C4-2B (cell line): Measurements from ENCODE around the gene PLPPR2.

Experiments
- H3K27ac ChIP-seq: fragments of 450-650 bp; 2 replicates; pipeline ENCODE4 v1.5.1; 2017
- CTCF ChIP-seq: fragments of 450-650 bp; conservative IDR thresholded peaks from 2 replicates; pipeline ENCODE4 v1.5.1; 2017; ENCODE audit warnings: mild to moderate bottlenecking
- ZFX ChIP-seq: fragments of 450-650 bp; IDR thresholded peaks from 2 replicates; pipeline ENCODE4 v1.6.1; 2017

The PLPPR2 gene

GRCh38 chr19:11375143-11375948 is 20.1 kb downstream of the PLPPR2 start:
- TF ChIP-seq CTCF, result no peak
- 0 out of 2 replicates have a peak, but pooled peaks have one; percentile 36 for TF ChIP-seq ZFX
- peak overlapping the region; percentile 89 for H3K27ac ChIP-seq

GRCh38 chr19:11377237-11377636 is 22.0 kb downstream of the PLPPR2 start:
- TF ChIP-seq ZFX, result no peak
- no peak for TF ChIP-seq CTCF
- H3K27ac ChIP-seq, result peak overlapping the region; percentile 25

- TF ChIP-seq ZFX (no peak), CTCF (no peak)
- H3K27ac ChIP-seq, result 0 out of 2 replicates have a peak overlapping the region, but pooled peaks have one; percentile 25
These were observed 22.5 kb downstream of the PLPPR2 start for GRCh38 chr19:11377756-11378155.

- H3K27ac ChIP-seq, result peak overlapping the region; percentile 25; the same call in 1 of the 2 replicates
- TF ChIP-seq ZFX (no peak), CTCF (peak; percentile 71)
These were observed 23.3 kb downstream of the PLPPR2 start for GRCh38 chr19:11378319-11379189.

GRCh38 chr19:11379269-11379845 is 24.1 kb downstream of the PLPPR2 start:
- H3K27ac ChIP-seq, result peak overlapping the region; percentile 81

GRCh38 chr19:11379857-11380350 is 24.7 kb downstream of the PLPPR2 start:
- H3K27ac ChIP-seq, result peak overlapping the region; percentile 81
- TF ChIP-seq CTCF (no peak), ZFX (no peak)

GRCh38 chr19:11380653-11381537 is 25.7 kb downstream of the PLPPR2 start:
- TF ChIP-seq ZFX, result no peak
- peak; percentile 92 for TF ChIP-seq CTCF

More at GRCh38 chr19:11380653-11381537, 25.7 kb downstream of the PLPPR2 start:
- H3K27ac ChIP-seq, result peak overlapping the region; percentile 81
